ENCODE measurements around the gene TIAM1. TPM values are rescaled to one million over a fixed set of nuclear protein-coding genes. Genes with fewer than 3 reads are reported as not detected.

Gene TIAM1
- total and polyA plus RNA-seq, 11 donors, result 0.31 to 9.4 (median 1.1) TPM

GRCh38 chr21:31254131-31254530 is 89.9 kb downstream of the TIAM1 start:
- H3K9me3 ChIP-seq, result no peaks in the 10 kb centered on the region
- DNase-seq, result no peak
- no peak overlapping the region for H3K4me3 ChIP-seq
- H3K4me1 ChIP-seq, result no peaks in the 10 kb centered on the region
- TF ChIP-seq POLR2A (IDR thresholded peaks at IDR 0.05), result no peak
- TF ChIP-seq CTCF (IDR thresholded peaks at IDR 0.05), result no peak
- no peak overlapping the region for H3K27ac ChIP-seq
- 80 to 91% (median 89%) methylated on average over 2 of the region's 2 CpGs for WGBS, 4 donors
- H3K36me3 ChIP-seq, result no peaks in the 10 kb centered on the region
- intact Hi-C loops (cut with DNase I), result no loop called here
- ATAC-seq, result no peak
- H3K27me3 ChIP-seq, result no peaks in the 10 kb centered on the region

GRCh38 chr21:31253684-31254083 is 90.4 kb downstream of the TIAM1 start:
- ATAC-seq, result no peak
- no peak for DNase-seq
- intact Hi-C loops (cut with DNase I), result no loop called here
- no peaks in the 10 kb centered on the region for H3K36me3 ChIP-seq
- H3K9me3 ChIP-seq, result no peaks in the 10 kb centered on the region
- H3K27ac ChIP-seq, result no peak overlapping the region
- TF ChIP-seq CTCF (IDR thresholded peaks at IDR 0.05), result no peak
- no peak for TF ChIP-seq POLR2A (IDR thresholded peaks at IDR 0.05)
- no peaks in the 10 kb centered on the region for H3K4me1 ChIP-seq
- H3K4me3 ChIP-seq, result no peak overlapping the region
- no peaks in the 10 kb centered on the region for H3K27me3 ChIP-seq
- 37 to 42% (median 39%) methylated on average over 3 of the region's 3 CpGs for whole genome bisulfite sequencing, 4 donors

- 55 to 70% (median 61%) methylated on average over 6 of the region's 6 CpGs for WGBS, 4 donors
- no peak for TF ChIP-seq POLR2A (IDR thresholded peaks at IDR 0.05)
- no peak for TF ChIP-seq CTCF (IDR thresholded peaks at IDR 0.05)
- Histone ChIP-seq H3K9me3 (no peaks in the 10 kb centered on the region), H3K27ac (no peak overlapping the region), H3K4me1 (no peaks in the 10 kb centered on the region), H3K4me3 (no peak overlapping the region), H3K36me3 (no peaks in the 10 kb centered on the region), H3K27me3 (no peaks in the 10 kb centered on the region)
- no peak for ATAC-seq
- DNase-seq, result no peak
- intact Hi-C loops (cut with DNase I), result no loop called here
Observed at GRCh38 chr21:31252611-31253010, 91.5 kb downstream of the TIAM1 start.

GRCh38 chr21:31252091-31252490 is 92.0 kb downstream of the TIAM1 start:
- Histone ChIP-seq H3K27ac (no peak overlapping the region), H3K9me3 (no peaks in the 10 kb centered on the region), H3K36me3 (no peaks in the 10 kb centered on the region), H3K4me1 (no peaks in the 10 kb centered on the region), H3K27me3 (no peaks in the 10 kb centered on the region), H3K4me3 (no peak overlapping the region)
- DNase-seq (no peak), ATAC-seq (no peak)
- intact Hi-C loops (cut with DNase I), result no loop called here
- 89 to 95% (median 92%) methylated on average over 11 to 14 of the region's 14 CpGs for WGBS, 4 donors
- TF ChIP-seq POLR2A (IDR thresholded peaks at IDR 0.05) (no peak), CTCF (IDR thresholded peaks at IDR 0.05) (no peak)

All from heart left ventricle (tissue), 16 donors.